ENCODE data around the gene SLC39A8. TPM values are rescaled to one million over a fixed set of nuclear protein-coding genes. Genes with fewer than 3 reads are reported as not detected.

SLC39A8 gene
- total RNA-seq, 1 donor from 2014 or later: 11.4 TPM

- no peaks in the 10 kb centered on the region for H3K36me3 Mint-ChIP-seq (ENCODE audit: low read depth)
- no peak overlapping the region for H3K4me3 Mint-ChIP-seq
- TF ChIP-seq CTCF (conservative IDR thresholded peaks at IDR 0.05): no peak
- no peaks in the 10 kb centered on the region for H3K9me3 Mint-ChIP-seq
- no peaks in the 10 kb centered on the region for H3K4me1 Mint-ChIP-seq
- no peak for DNase-seq (ENCODE audit: low read depth, low spot score)
- H3K27me3 Mint-ChIP-seq (ENCODE audit: low read depth): no peaks in the 10 kb centered on the region
- H3K27ac Mint-ChIP-seq (ENCODE audit: unreplicated experiment): no peak overlapping the region
Observed at GRCh38 chr4:102326951-102327350, 18.3 kb downstream of the SLC39A8 start.

- H3K4me1 Mint-ChIP-seq: peaks cover 2% of the 10 kb centered on the region
- no peaks in the 10 kb centered on the region for H3K36me3 Mint-ChIP-seq (ENCODE audit: low read depth)
- no peaks in the 10 kb centered on the region for H3K27me3 Mint-ChIP-seq (ENCODE audit: low read depth)
- no peak overlapping the region for H3K27ac Mint-ChIP-seq (ENCODE audit: unreplicated experiment)
- H3K4me3 Mint-ChIP-seq: no peak overlapping the region
- no peak for DNase-seq (ENCODE audit: low read depth, low spot score)
- H3K9me3 Mint-ChIP-seq: no peaks in the 10 kb centered on the region
- TF ChIP-seq CTCF (conservative IDR thresholded peaks at IDR 0.05): no peak
Observed at GRCh38 chr4:102324730-102325129, 20.6 kb downstream of the SLC39A8 start.

GRCh38 chr4:102322736-102323135 is 22.5 kb downstream of the SLC39A8 start:
- Mint-ChIP-seq H3K27me3 (ENCODE audit: low read depth) (no peaks in the 10 kb centered on the region), H3K27ac (ENCODE audit: unreplicated experiment) (no peak overlapping the region), H3K4me1 (peaks cover 5% of the 10 kb centered on the region), H3K36me3 (ENCODE audit: low read depth) (no peaks in the 10 kb centered on the region), H3K9me3 (no peaks in the 10 kb centered on the region), H3K4me3 (no peak overlapping the region)
- no peak for TF ChIP-seq CTCF (conservative IDR thresholded peaks at IDR 0.05)
- DNase-seq (ENCODE audit: low read depth, low spot score): no peak

GRCh38 chr4:102321260-102321995 is 23.9 kb downstream of the SLC39A8 start:
- no peak overlapping the region for H3K4me3 Mint-ChIP-seq
- no peak for DNase-seq (ENCODE audit: low read depth, low spot score)
- H3K36me3 Mint-ChIP-seq (ENCODE audit: low read depth): no peaks in the 10 kb centered on the region
- H3K27ac Mint-ChIP-seq (ENCODE audit: unreplicated experiment): no peak overlapping the region
- peaks cover 5% of the 10 kb centered on the region for H3K4me1 Mint-ChIP-seq
- H3K9me3 Mint-ChIP-seq: no peaks in the 10 kb centered on the region
- TF ChIP-seq CTCF (conservative IDR thresholded peaks at IDR 0.05): no peak
- H3K27me3 Mint-ChIP-seq (ENCODE audit: low read depth): no peaks in the 10 kb centered on the region

- H3K36me3 Mint-ChIP-seq (ENCODE audit: low read depth): no peaks in the 10 kb centered on the region
- peak overlapping the region; percentile 79 for H3K27ac Mint-ChIP-seq (ENCODE audit: unreplicated experiment)
- no peak for TF ChIP-seq CTCF (conservative IDR thresholded peaks at IDR 0.05)
- DNase-seq (ENCODE audit: low read depth, low spot score): no peak
- H3K27me3 Mint-ChIP-seq (ENCODE audit: low read depth): no peaks in the 10 kb centered on the region
- no peaks in the 10 kb centered on the region for H3K9me3 Mint-ChIP-seq
- H3K4me3 Mint-ChIP-seq: no peak overlapping the region
- peaks cover 5% of the 10 kb centered on the region for H3K4me1 Mint-ChIP-seq
Observed at GRCh38 chr4:102319594-102319993, 25.7 kb downstream of the SLC39A8 start.
